HepG2 (cell line): Measurements from ENCODE around the gene GDPD4. TPM values are rescaled to one million over a fixed set of nuclear protein-coding genes. Genes with fewer than 3 reads are reported as not detected.

ENCODE experiments used
- ATAC-seq: fragments of 200-7000 bp; cut with Tn5 transposase; 3 replicates; pipeline ENCODE4 v1.9.1; 2020; ENCODE audit warnings: mild to moderate bottlenecking, moderate library complexity
- BruUV-seq: library from RNA; stranded (reverse); fragments of 400-500 nt; replicated peaks from 2 replicates; lab custom pipeline; 2021; lab: Mats Ljungman, UMichigan
- CTCF ChIA-PET: fragments of 300-600 bp; formaldehyde crosslinking; extraction: SDS; loops from one replicate; lab custom pipeline; 2021; ENCODE audit warnings: low total read pairs, inconsistent platforms, low intra/inter-chr PET ratio; lab: Yijun Ruan, JAX
- POLR2A ChIA-PET: fragments of 350-600 bp; sonication (Branson Sonifier 250); formaldehyde crosslinking; loops from one replicate; lab custom pipeline; 2020; ENCODE audit warnings: antibody characterized with exemption, inconsistent platforms; lab: Yijun Ruan, JAX
- DNase-seq: peaks from one replicate; pipeline ENCODE4 v3.0.0-alpha.2; 2015; ENCODE audit warnings: low spot score
- FAIRE-seq: peaks from 3 replicates; lab custom pipeline; 2011; peaks lifted over from hg19 to GRCh38; lab: Jason Lieb, UNC
- H2AFZ ChIP-seq: one replicate; pipeline ENCODE4 v1.6.1; 2011; ENCODE audit warnings: low read length, inconsistent platforms
- H3K27ac ChIP-seq: fragments of 300-600 bp; 3 replicates; pipeline ENCODE4 v1.8.0; 2011; ENCODE audit warnings: mixed run types, mild to moderate bottlenecking, mixed read lengths, low read length, inconsistent platforms; ENCODE audit not compliant: insufficient read depth; ENCODE audit errors: extremely low read length
- H3K27me3 ChIP-seq, 2 experiments: fragments of 200-600 bp in 1 of 2; 2 replicates in 1 of 2; 3 replicates in 1 of 2; pipeline versions ENCODE4 v1.6.0 to v1.8.0; 2011; ENCODE audit warnings: low read length in 2 of 2, mild to moderate bottlenecking in 2 of 2, moderate library complexity in 2 of 2, inconsistent platforms in 1 of 2; ENCODE audit not compliant: insufficient read depth in 2 of 2, control insufficient read depth in 1 of 2
- H3K36me3 ChIP-seq, 2 experiments: fragments of 200-600 bp in 1 of 2; replicated peaks in 1 of 2; 2 replicates in 1 of 2; 3 replicates in 1 of 2; pipeline versions ENCODE4 v1.5.1 to v1.8.0; 2011; ENCODE audit warnings: low read length in 2 of 2, inconsistent platforms in 1 of 2; ENCODE audit not compliant: insufficient read depth in 2 of 2, control insufficient read depth in 1 of 2
- H3K4me1 ChIP-seq: 2 replicates; pipeline ENCODE4 v1.5.1; 2012; ENCODE audit warnings: low read length, inconsistent platforms; ENCODE audit not compliant: insufficient read depth
- H3K4me2 ChIP-seq: 2 replicates; pipeline ENCODE4 v1.6.0; 2011; ENCODE audit warnings: low read depth, low read length, inconsistent platforms
- H3K4me3 ChIP-seq, 3 experiments: fragments of 200-600 bp in 1 of 3; sonication (generic), shearing (Covaris generic) in 1 of 3; replicated peaks in 1 of 3; 2 replicates each; pipeline ENCODE4 v1.5.1; 2011 to 2016; ENCODE audit warnings: low read length in 3 of 3, inconsistent platforms in 2 of 3, low read depth in 2 of 3, mild to moderate bottlenecking in 2 of 3, control low read depth in 1 of 3, mixed read lengths in 1 of 3; ENCODE audit not compliant: insufficient read depth in 1 of 3
- H3K79me2 ChIP-seq: one replicate; pipeline ENCODE4 v1.6.1; 2011; ENCODE audit warnings: low read length, inconsistent platforms; ENCODE audit not compliant: insufficient read depth
- H3K9ac ChIP-seq: 2 replicates; pipeline ENCODE4 v1.6.0; 2011; ENCODE audit warnings: mild to moderate bottlenecking, low read depth, low read length, inconsistent platforms; ENCODE audit not compliant: insufficient read depth
- H3K9me3 ChIP-seq: 2 replicates; pipeline ENCODE4 v1.5.1; 2012; ENCODE audit warnings: mild to moderate bottlenecking, low read length
- H4K20me1 ChIP-seq: 2 replicates; pipeline ENCODE4 v1.6.0; 2011; ENCODE audit warnings: inconsistent platforms, mild to moderate bottlenecking, low read length, moderate library complexity; ENCODE audit not compliant: insufficient read depth
- ARNT ChIP-seq: fragments of 450-650 bp; IDR thresholded peaks from 2 replicates; pipeline ENCODE4 v1.6.1; 2017
- ATM ChIP-seq: fragments of 450-650 bp; IDR thresholded peaks from 2 replicates; pipeline ENCODE4 v1.7.1; 2017; ENCODE audit warnings: mild to moderate bottlenecking, borderline replicate concordance
- GABPB1 ChIP-seq: IDR thresholded peaks from 2 replicates; pipeline ENCODE4 v1.6.1; 2016; ENCODE audit warnings: mild to moderate bottlenecking, missing genetic modification reagents, moderate library complexity, missing compliant biosample characterization
- HNRNPUL1 ChIP-seq: fragments of 200-400 bp; formaldehyde crosslinking; IDR thresholded peaks from 2 replicates; pipeline ENCODE4 v1.6.1; 2017; ENCODE audit warnings: low read depth, mild to moderate bottlenecking, low read length, moderate library complexity
- MTA3 ChIP-seq: sonication (generic); formaldehyde crosslinking; IDR thresholded peaks from 2 replicates; pipeline ENCODE4 v1.4.0; 2020; ENCODE audit warnings: missing genetic modification reagents
- SAFB2 ChIP-seq: sonication (generic); formaldehyde crosslinking; IDR thresholded peaks from 2 replicates; pipeline ENCODE4 v1.5.1; 2020; ENCODE audit warnings: missing genetic modification reagents, low read depth, mild to moderate bottlenecking, borderline replicate concordance
- YEATS2 ChIP-seq: sonication (generic); formaldehyde crosslinking; IDR thresholded peaks from 2 replicates; pipeline ENCODE4 v1.4.0; 2020; ENCODE audit warnings: missing genetic modification reagents, borderline replicate concordance
- ZNF335 ChIP-seq: sonication (generic); formaldehyde crosslinking; IDR thresholded peaks from 2 replicates; pipeline ENCODE4 v1.4.0; 2020; ENCODE audit warnings: missing genetic modification reagents
- ZNF343 ChIP-seq: sonication (generic); formaldehyde crosslinking; IDR thresholded peaks from 2 replicates; pipeline ENCODE4 v1.4.0; 2020; ENCODE audit warnings: mild to moderate bottlenecking, missing genetic modification reagents
- ZNF367 ChIP-seq: sonication (generic); formaldehyde crosslinking; IDR thresholded peaks from 2 replicates; pipeline ENCODE4 v1.4.0; 2020; ENCODE audit warnings: missing genetic modification reagents, borderline replicate concordance
- WGBS: methylation state at CpG from one replicate; pipeline ENCODE4 v1.1.6; 2017; ENCODE audit warnings: low lambda C conversion rate; 5-methylcytosine and 5-hydroxymethylcytosine counted together
- in situ Hi-C: cut with HindIII; loops from 2 replicates; pipeline ENCODE4 v1.10.0; 2017; ENCODE audit warnings: low pct_unique_long_range_greater_than_20kb; ENCODE audit not compliant: extremely low pct_ligation_motif_present
- intact Hi-C: fragments of 100-400 bp; cut with micrococcal nuclease; formaldehyde crosslinking; loops from one replicate; pipeline ENCODE4 v1.10.0; 2022; ENCODE audit not compliant: unreplicated experiment
- polyA plus RNA-seq, 8 experiments: library from polyadenylated mRNA; depleted of rRNA in 3 of 8; stranded (reverse) in 7 of 8; unstranded in 1 of 8; fragments of >200 nt; fragmentation: Illumina TruSeq in 4 of 8; extraction: Trizol in 4 of 8; gene quantifications; 2 replicates each; pipeline versions ENCODE4 v1.2.1 to v1.2.3, GENCODE V29; 2011 to 2016; ENCODE audit warnings: low read depth in 4 of 8, missing spikeins in 1 of 8, mixed read lengths in 1 of 8; ENCODE audit not compliant: insufficient read depth in 1 of 8
- total RNA-seq, 5 experiments: library from RNA; depleted of rRNA; stranded (reverse); fragments of >200 nt; fragmentation: Illumina TruSeq; extraction: Trizol; gene quantifications; 2 replicates each; pipeline ENCODE4 v1.2.3, GENCODE V29; 2016; ENCODE audit warnings: low read depth in 1 of 5
- TF ChIP-seq, protein P1 (sequence below): sonication (generic); formaldehyde crosslinking; IDR thresholded peaks from 2 replicates; pipeline ENCODE4 v1.5.0; 2020; ENCODE audit warnings: mild to moderate bottlenecking, missing genetic modification reagents
- TF ChIP-seq, protein P2 (sequence below): sonication (generic); formaldehyde crosslinking; IDR thresholded peaks from 2 replicates; pipeline ENCODE4 v1.4.0; 2020; ENCODE audit warnings: missing genetic modification reagents
- TF ChIP-seq, protein P3 (sequence below), 2 experiments: sonication (generic) in 1 of 2; formaldehyde crosslinking in 1 of 2; IDR thresholded peaks; 2 replicates each; pipeline versions ENCODE4 v1.6.1 to v1.9.0; 2014 to 2022; ENCODE audit warnings: antibody characterized with exemption in 1 of 2, borderline replicate concordance in 1 of 2, inconsistent platforms in 1 of 2, low read depth in 1 of 2, missing genetic modification reagents in 1 of 2

Gene GDPD4
- total and polyA plus RNA-seq, 2 of the 13 experiments (the other 11 are each of a cell fraction or from before 2014, with no cell fraction given): not detected

DNA sequence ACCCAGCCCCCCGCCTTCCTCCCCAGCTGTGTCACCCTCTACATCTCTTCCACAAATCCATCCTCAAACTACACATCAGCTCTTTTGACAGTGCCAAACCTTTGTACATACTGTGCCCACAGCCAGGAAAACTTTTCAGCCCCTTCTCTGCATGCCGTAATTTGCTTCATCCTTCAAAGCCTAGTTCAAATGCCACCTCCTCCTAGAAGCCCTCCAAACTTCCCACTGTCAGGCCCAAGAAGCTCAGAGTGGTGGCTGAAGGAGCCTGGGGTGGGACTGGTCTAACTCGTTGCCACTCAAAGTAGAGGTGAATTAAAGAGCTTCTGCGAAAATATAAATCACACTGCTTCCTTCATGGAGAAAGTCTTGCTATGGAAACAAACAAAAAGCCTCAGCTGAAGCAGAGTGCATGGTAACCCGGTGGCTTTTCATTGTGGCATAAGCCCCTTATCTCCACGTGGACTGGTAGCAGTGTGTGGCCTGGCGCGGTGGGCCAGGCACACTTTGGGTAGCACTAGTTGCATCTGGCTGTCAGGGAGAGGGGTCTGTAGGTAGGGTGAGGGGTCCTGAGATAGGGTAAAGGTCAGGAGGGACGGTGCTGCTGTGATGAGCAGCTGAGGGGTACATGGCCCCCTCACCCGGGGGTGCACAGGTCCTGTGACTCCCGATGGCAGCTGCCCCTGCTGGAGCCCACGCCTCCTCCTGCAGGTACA lies 96.6 kb downstream of the GDPD4 start:
- ChIA-PET CTCF (no interaction called here), POLR2A (no interaction called here)
- Histone ChIP-seq H3K79me2 (no peaks in the 10 kb centered on the region), H3K9me3 (no peaks in the 10 kb centered on the region), H3K36me3 (no peaks in the 10 kb centered on the region), H2AFZ (no peak overlapping the region), H3K27me3 (no peaks in the 10 kb centered on the region), H3K4me2 (no peak overlapping the region), H3K27ac (no peak overlapping the region), H4K20me1 (no peaks in the 10 kb centered on the region), H3K4me3 (no peak overlapping the region), H3K4me1 (no peaks in the 10 kb centered on the region), H3K9ac (no peak overlapping the region)
- in situ Hi-C loops (no loop called here), intact Hi-C loops (no loop called here)
- FAIRE-seq (no peak), ATAC-seq (no peak), DNase-seq (no peak)
- BruUV-seq: no TSS peak
- 84% methylated on average over 12 of the region's 12 CpGs for WGBS
- no peak for TF ChIP-seq SAFB2 (CRISPR knock-in tag)
- TF ChIP-seq, protein P1, sequence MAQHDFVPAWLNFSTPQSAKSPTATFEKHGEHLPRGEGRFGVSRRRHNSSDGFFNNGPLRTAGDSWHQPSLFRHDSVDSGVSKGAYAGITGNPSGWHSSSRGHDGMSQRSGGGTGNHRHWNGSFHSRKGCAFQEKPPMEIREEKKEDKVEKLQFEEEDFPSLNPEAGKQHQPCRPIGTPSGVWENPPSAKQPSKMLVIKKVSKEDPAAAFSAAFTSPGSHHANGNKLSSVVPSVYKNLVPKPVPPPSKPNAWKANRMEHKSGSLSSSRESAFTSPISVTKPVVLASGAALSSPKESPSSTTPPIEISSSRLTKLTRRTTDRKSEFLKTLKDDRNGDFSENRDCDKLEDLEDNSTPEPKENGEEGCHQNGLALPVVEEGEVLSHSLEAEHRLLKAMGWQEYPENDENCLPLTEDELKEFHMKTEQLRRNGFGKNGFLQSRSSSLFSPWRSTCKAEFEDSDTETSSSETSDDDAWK (CRISPR knock-in tag): no peak
- TF ChIP-seq ATM: no peak
- TF ChIP-seq, protein P2, sequence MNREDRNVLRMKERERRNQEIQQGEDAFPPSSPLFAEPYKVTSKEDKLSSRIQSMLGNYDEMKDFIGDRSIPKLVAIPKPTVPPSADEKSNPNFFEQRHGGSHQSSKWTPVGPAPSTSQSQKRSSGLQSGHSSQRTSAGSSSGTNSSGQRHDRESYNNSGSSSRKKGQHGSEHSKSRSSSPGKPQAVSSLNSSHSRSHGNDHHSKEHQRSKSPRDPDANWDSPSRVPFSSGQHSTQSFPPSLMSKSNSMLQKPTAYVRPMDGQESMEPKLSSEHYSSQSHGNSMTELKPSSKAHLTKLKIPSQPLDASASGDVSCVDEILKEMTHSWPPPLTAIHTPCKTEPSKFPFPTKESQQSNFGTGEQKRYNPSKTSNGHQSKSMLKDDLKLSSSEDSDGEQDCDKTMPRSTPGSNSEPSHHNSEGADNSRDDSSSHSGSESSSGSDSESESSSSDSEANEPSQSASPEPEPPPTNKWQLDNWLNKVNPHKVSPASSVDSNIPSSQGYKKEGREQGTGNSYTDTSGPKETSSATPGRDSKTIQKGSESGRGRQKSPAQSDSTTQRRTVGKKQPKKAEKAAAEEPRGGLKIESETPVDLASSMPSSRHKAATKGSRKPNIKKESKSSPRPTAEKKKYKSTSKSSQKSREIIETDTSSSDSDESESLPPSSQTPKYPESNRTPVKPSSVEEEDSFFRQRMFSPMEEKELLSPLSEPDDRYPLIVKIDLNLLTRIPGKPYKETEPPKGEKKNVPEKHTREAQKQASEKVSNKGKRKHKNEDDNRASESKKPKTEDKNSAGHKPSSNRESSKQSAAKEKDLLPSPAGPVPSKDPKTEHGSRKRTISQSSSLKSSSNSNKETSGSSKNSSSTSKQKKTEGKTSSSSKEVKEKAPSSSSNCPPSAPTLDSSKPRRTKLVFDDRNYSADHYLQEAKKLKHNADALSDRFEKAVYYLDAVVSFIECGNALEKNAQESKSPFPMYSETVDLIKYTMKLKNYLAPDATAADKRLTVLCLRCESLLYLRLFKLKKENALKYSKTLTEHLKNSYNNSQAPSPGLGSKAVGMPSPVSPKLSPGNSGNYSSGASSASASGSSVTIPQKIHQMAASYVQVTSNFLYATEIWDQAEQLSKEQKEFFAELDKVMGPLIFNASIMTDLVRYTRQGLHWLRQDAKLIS (CRISPR knock-in tag): no peak
- TF ChIP-seq YEATS2 (CRISPR knock-in tag): no peak
- no peak for TF ChIP-seq HNRNPUL1
- no peak for TF ChIP-seq GABPB1
- TF ChIP-seq ZNF367 (CRISPR knock-in tag): no peak
- TF ChIP-seq MTA3 (CRISPR knock-in tag): no peak
- no peak for TF ChIP-seq ARNT
- TF ChIP-seq, protein P3, sequence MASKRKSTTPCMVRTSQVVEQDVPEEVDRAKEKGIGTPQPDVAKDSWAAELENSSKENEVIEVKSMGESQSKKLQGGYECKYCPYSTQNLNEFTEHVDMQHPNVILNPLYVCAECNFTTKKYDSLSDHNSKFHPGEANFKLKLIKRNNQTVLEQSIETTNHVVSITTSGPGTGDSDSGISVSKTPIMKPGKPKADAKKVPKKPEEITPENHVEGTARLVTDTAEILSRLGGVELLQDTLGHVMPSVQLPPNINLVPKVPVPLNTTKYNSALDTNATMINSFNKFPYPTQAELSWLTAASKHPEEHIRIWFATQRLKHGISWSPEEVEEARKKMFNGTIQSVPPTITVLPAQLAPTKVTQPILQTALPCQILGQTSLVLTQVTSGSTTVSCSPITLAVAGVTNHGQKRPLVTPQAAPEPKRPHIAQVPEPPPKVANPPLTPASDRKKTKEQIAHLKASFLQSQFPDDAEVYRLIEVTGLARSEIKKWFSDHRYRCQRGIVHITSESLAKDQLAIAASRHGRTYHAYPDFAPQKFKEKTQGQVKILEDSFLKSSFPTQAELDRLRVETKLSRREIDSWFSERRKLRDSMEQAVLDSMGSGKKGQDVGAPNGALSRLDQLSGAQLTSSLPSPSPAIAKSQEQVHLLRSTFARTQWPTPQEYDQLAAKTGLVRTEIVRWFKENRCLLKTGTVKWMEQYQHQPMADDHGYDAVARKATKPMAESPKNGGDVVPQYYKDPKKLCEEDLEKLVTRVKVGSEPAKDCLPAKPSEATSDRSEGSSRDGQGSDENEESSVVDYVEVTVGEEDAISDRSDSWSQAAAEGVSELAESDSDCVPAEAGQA (IDR thresholded peaks at IDR 0.05; ENCODE audit: low read depth): no peak
- TF ChIP-seq, protein P3 (CRISPR knock-in tag; IDR thresholded peaks at IDR 0.05; ENCODE audit: borderline replicate concordance): no peak
- TF ChIP-seq ZNF335 (CRISPR knock-in tag): no peak
- TF ChIP-seq ZNF343 (CRISPR knock-in tag): no peak
